ENCODE results near the gene SPINK8.
"Not testable (repeated sequence)": the region's sequence is repeated elsewhere in the genome, so short reads cannot be mapped to it uniquely, and the experiment has no call there.

Gene SPINK8

DNA sequence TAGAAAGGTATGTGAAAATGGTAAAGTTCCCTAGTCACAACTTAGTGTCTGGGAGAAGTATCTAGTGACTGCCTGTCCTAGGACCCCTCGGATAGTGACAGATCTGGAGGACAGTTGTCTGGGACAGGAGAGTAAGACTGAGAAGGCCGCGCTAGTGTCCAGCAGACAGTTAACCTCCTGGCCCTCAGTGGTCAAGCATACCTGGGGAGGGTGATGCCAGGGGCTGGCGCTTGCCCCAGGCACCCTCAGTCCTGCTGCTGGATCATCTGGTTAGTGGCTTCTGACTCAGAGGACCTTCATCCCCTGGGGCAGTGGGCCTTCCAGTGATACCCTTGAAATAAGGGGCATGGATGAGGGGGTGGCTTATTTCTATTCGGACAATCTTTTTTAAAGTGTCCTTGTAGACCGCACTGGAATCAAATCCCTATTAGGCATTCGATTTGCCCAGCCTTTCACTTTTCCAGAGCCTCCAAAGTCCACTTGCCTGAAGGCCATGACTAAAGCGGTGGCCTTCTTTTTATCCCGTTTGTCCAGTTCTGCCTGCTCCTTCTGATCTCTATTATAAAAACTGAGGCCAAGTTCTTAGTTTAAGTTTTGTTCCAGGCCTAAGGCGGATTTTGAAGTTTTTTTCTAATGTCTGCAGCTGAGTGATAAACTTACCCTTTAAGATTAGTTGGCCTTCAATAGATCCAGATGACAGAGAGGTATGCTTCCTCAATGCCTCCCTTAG, 1.6 kb downstream of the SPINK8 start:
- not testable (repeated sequence) for DNase-seq (ENCODE audit: low read depth, low spot score)

- no peak for DNase-seq (ENCODE audit: low read depth, low spot score)
Observed at GRCh38 chr3:48320996-48321395, 12.5 kb downstream of the SPINK8 start.

GRCh38 chr3:48318713-48319468, 14.6 kb downstream of the SPINK8 start:
- no peak for DNase-seq (ENCODE audit: low read depth, low spot score)

DNA sequence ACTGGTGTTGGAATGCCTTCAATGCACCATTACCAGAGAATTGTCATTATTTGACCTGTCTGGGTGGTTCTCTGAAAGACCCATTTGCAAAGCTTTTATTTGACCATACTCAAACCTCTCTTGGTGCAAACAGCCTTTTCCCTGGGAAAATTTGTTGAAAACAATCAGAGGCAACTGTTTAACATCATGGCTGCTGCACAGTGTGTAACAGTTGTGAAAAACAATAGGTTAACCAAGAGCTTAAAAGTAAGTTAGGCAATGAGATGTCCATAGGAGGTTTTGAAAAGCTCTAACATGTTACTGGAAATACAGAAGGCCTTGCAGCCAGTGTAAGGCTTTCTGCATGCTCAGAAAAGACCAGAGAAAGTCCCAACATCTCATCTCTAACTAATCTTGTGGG, 18.9 kb downstream of the SPINK8 start:
- no peak for DNase-seq (ENCODE audit: low read depth, low spot score)

DNA sequence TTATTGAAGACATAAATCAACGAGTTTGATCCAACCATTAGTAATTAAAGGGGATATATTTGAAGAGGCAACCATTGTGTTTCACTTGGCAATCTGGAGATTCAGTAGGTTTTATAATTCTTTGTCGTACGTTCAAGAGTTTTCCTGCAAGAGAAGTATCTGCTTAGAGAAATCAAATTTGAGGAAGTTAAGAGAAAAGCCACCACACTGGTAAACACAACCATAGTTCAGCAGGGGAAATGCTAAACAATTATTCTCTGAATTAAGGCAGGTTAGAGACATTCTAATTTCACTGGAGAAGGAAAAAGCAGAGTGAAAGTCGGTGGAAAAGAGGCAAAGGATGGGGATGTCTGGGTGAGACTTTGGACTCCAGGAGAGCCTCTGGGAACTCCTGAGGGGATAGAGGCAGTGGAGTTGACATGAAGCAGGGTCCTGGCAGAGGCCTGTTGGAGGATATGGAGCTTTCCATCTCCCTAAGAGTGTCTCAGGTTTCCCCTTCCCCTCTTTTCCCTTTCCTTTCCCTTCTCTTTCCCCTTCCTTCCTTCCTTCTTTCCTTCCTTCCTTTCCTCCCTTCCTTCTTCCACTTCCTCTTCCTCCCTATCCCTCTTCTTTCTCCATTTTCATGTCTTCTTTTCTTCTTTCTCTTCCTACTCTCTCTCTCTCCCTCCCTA, 26.5 kb downstream of the SPINK8 start:
- DNase-seq (ENCODE audit: low read depth, low spot score), result no peak

- no peak for DNase-seq (ENCODE audit: low read depth, low spot score)
Observed at GRCh38 chr3:48306290-48306689, 27.2 kb downstream of the SPINK8 start.

- DNase-seq (ENCODE audit: low read depth, low spot score), result no peak
Observed at GRCh38 chr3:48305396-48305795, 28.1 kb downstream of the SPINK8 start.

DNA sequence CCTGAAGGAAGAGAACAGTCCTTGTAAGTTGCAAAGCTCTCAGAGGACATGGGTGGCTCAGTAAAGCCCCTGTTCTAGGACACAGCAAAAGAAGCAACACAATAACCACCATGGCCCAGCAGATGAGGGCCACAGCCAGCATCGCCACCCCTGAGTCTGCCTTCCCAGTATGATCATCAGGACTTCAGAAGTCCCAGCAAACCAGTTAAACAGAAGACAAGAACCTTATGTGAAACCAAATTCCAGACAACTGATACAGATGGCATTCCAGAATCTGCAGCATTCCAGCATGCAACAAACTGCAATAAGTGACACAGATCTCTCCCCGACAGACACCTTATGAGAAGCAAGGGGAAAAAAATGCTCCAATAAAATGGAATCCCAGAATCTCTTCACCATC, 30.4 kb downstream of the SPINK8 start:
- DNase-seq (ENCODE audit: low read depth, low spot score), result no peak

GRCh38 chr3:48301800-48302166, 31.7 kb downstream of the SPINK8 start:
- DNase-seq (ENCODE audit: low read depth, low spot score), result no peak

- DNase-seq (ENCODE audit: low read depth, low spot score), result peak; percentile 65
Observed at GRCh38 chr3:48301020-48301799, 32.3 kb downstream of the SPINK8 start, which contains the start of gene NME6. TSS of gene NME6 (minus strand) at chr3:48301367.

DNA sequence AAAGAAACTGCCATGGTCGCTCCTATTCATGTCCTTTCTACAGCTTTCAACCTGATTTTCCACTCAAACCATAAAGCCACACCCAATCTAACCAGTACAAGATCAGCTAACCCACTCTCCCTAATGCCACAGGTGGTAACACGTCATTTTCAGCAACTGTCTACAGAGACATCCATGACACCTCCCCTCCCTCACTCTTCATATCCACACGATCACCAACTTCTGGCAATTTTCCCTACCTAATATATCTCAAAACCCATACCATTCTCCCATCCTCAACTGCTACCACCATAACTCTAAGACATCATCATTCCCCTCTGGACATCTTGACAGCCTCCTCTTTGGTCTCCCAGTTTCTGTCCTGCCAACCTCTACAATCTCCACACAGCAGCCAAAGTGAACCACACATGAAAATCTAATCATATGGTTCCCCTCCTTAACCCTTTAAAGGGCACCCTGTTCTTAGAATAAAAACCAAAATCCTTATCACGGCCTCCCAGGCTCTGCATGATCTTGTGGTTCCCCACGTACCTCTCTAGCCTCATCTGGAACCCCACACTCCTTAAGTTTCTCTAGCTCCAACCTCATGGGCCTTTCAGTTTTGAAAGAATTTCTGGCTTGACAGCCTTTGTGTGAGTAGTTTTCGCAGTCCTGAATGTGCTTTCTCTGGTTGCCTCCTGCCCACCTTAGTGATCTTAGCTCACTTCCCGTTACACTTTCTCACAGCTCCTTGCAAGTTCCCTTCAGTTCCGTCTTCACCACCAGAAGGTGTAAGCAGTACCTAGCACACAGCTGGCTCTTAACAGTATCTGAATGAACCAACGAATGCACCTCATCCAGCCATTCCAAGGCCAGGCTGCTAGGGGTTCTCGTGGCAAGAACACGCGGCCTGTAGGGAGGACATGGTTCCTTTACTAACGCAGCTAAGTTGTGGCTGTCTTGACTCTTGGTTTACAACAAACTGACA, 33.4 kb downstream of the SPINK8 start:
- no peak for DNase-seq (ENCODE audit: low read depth, low spot score)

GRCh38 chr3:48297111-48297810, 36.2 kb downstream of the SPINK8 start:
- no peak for DNase-seq (ENCODE audit: low read depth, low spot score)

DNA sequence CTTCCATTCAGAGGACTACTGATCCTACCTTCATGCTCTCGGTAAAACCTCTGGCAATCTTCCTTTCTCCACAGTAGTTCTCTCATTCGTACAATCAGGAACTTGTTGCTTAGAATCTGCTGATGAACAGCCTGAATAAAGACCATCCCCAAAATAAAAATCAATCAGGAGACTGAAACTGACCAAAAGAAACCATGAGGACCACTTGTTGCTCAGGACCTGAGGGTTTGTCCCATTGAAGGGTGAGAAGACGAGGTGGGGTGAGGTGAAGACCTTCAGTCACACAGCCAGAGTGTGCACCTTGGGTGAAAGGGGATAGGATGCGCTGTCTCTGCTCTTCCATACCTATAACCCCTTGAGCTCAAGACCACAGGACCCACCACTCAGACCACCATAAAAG, 36.8 kb downstream of the SPINK8 start:
- no peak for DNase-seq (ENCODE audit: low read depth, low spot score)

DNA sequence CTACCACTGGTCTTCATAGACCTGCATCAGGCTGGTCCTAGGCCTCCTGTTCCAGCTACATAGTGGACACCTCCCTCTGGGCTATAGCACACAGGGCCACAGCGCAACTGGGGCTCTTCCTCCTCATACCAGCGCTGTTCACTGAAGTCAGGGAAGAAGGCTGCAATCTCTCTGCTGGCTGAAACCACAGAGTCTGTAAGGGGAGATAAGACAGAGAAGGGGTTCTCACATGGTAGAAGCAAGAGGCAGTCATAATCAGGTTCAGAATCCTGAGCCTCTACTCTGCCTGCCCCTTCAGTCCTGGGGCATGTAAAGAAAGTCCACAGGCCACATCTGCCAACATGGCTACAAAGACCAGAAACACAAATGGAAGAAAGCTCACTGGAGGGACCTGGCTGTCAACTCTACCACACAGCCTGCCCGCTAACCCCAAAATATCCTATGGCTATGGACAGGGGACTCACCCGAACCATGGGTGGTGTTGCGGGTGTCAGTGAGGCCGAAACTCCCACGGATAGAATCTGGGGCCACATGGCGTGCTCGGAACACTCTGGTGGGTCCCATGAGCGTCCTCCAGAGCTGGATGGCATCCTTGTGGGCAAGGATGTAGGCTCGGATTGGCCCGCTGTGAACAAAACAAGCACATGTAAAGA, 38.7 kb downstream of the SPINK8 start:
- DNase-seq (ENCODE audit: low read depth, low spot score), result no peak

DNA sequence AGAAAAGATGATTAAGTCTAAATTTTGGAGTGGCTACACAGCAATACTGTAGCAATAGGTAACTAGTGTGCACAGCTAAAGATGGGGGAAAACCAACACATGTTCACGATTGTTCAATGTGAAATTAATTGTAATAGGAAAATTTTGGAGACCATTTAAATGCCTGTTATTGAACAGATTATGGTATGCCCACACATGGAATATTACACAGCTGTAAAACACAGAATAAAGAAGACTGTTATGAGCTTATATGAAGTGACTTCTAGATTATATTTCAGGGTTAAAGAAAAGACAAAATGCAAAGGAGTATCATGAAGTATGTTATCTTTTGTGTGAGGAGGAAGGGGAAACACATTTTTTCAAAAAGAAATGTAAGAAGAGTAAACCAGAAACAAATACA, 43.8 kb downstream of the SPINK8 start:
- no peak for DNase-seq (ENCODE audit: low read depth, low spot score)

DNA sequence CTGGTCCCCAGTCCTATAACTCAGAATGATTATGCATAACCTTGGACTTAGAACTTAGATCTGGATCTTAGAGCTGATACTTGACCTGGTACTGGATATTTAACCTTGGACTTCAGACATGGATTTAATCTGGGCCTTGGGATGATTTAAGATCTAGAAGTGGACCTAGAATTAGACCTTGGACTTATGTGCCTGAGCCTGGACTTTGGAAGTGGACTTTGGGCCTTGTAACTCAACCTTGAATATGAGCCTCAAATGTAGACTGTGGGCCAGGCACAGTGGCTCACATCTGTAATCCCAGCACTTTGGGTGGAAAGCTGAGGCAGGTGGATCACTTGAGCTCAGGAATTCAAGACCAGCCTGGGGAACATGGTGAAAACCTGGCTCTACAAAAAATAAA, 46.4 kb downstream of the SPINK8 start:
- no peak for DNase-seq (ENCODE audit: low read depth, low spot score)

DNA sequence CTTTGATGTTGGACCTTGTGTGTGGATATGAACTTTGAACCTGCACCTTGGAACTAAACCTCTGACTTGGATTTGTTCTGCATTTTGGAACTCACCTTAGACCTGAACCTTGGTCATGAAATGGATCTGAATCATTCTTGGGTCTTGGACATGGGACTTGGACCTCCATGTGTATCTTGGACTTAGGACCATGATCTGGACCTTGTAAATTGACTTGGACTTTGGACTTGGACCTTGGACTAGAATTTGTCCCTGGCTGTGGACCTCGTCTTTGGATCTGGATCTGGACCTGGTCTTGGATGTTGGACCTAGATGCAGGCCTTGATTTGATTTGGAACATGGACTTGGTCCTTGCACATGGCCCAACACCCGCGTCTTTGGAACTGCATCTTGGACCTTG, 47.2 kb downstream of the SPINK8 start:
- no peak for DNase-seq (ENCODE audit: low read depth, low spot score)

DNA sequence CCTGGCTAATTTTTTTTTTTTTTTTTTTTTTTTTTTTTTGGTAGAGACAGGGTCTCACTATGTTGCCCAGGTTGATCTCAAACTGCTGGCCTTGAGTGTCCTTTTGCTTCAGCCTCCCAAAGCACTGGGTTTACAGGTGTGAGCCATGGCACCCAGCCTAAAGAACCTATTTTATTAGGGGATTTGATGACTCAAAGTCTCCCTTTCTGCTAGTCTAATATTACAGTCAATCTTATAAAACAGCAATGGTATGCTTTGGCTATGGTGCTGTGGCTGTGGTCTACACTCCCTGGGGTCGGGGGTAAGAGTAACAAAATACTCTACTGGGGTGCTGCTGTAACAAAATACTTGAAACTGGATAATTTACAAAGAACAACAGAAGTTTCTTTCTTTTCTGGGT, 47.8 kb downstream of the SPINK8 start:
- no peak for DNase-seq (ENCODE audit: low read depth, low spot score)

GRCh38 chr3:48285132-48285531, 48.3 kb downstream of the SPINK8 start:
- DNase-seq (ENCODE audit: low read depth, low spot score), result no peak

DNA sequence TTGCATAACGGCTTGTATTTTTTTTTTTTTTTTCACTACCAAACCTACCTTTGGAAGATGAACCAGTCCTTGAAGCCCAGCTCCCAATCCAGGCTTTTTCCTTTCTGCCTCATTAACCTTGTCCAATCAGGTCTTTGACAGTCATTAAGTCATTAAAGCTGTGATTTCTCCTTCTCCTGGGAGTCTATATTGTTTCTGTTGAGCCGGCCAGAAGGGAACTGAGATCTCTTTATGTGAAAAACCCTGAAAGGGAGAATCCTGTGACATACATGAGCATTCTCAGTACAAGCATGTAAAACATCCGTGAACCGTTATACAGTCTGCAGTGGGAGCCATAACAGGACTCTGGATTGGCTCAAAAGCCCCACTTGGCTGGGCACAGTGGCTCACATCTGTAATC, 52.6 kb downstream of the SPINK8 start:
- no peak for DNase-seq (ENCODE audit: low read depth, low spot score)

Data from smooth muscle cell of the brain vasculature (primary cell).